ENCODE results near the gene ZBTB7C.

GRCh38 chr18:48024881-48025660 is 384.1 kb downstream of the ZBTB7C start:
- TF ChIP-seq CTCF (optimal IDR thresholded peaks at IDR 0.05 in 1 of 3, IDR thresholded peaks at IDR 0.05 in 1 of 3, conservative IDR thresholded peaks at IDR 0.05 in 1 of 3; ENCODE audit: extremely low read depth in 1 of 3, insufficient read depth in 2 of 3, low read length in 3 of 3) (no peak), EZH2 (IDR thresholded peaks at IDR 0.05; ENCODE audit: low read length) (no peak)
